GM18520 (cell line): ENCODE results near the gene PPM1H.

ENCODE experiments used
- ATAC-seq: cut with Tn5 transposase; IDR thresholded peaks from one replicate; pipeline ENCODE4 v1.9.1; 2021; ENCODE audit not compliant: unreplicated experiment

The PPM1H gene

GRCh38 chr12:62876938-62877548 lies 57.9 kb downstream of the PPM1H start:
- ATAC-seq, result no peak

DNA sequence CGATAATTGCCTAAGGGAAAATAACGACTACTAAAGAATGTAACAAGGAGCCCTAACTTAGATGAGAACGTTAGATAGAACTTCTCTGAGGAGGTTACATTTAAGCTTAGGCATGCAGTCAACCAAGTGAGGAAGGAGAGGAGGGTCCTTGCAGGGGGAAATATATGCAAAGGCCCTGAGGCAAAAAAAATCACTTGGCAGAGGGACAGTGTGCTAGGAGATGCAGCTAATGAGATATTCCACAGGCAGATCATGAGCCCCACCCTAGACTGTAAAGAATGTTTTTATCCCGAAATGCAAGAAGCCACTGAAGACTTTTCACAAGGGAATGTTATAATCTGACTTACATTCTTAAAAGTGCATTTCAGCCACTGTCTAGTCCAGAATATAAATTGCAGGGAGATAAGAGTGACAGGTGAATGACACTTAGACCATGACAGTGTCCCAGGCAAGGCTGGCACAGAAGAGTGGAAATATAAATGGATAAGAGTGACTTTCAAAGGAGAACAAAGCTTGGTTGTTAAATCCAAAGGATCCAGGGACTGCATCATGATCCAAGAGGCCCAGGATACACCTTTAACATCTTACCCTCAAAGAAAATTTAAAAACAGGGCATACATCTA lies 61.0 kb downstream of the PPM1H start:
- ATAC-seq, result no peak

DNA sequence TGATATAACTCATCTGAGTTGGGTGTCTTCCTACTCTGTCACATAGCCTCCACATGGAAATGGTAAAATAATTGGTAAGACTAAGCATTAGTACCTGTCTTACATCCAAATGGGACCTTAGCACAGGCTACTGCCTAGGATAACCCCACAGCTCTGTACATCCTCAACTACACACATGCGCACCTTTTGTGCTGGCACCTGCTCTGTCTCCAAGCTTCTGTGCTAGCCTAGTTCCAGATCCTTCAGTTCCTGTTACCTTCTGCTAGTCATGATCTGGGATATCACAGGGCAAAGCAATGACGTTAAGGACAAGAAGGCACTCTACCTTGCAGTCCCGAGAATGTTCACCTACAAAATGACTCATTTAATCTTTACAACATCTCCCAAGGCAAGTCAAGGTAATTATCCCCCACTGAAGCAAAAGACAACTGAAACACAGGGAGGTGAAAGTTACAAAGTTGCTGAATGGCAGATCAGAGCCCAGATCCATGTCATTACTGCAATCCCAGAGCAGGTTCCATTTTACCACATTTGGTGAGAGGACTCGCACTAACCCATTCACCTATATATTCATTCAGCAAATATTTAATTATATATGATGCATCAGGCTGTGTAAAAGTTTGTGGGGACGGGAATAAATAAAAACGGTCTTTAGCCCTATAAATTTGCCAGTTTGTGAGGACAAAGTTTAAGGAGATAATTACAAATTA lies 61.7 kb downstream of the PPM1H start:
- ATAC-seq, result no peak

DNA sequence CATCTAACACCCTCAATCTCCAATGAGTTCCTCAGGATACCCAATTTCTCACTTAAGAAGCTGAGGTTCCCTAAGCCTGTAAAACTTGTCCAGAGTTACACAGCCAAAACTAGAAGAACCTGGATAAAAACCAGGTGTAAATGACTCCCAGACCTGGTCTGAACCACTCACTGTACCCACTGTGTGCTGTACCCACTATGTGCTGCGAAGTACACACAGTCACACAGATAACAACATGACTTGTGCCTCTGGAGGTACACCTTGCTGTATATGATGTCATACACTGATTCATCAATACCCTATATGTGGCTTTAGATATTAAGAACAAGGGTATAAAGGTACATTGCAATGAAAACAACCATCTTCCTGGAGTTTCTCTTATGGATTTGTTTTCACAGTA lies 66.1 kb downstream of the PPM1H start:
- no peak for ATAC-seq

DNA sequence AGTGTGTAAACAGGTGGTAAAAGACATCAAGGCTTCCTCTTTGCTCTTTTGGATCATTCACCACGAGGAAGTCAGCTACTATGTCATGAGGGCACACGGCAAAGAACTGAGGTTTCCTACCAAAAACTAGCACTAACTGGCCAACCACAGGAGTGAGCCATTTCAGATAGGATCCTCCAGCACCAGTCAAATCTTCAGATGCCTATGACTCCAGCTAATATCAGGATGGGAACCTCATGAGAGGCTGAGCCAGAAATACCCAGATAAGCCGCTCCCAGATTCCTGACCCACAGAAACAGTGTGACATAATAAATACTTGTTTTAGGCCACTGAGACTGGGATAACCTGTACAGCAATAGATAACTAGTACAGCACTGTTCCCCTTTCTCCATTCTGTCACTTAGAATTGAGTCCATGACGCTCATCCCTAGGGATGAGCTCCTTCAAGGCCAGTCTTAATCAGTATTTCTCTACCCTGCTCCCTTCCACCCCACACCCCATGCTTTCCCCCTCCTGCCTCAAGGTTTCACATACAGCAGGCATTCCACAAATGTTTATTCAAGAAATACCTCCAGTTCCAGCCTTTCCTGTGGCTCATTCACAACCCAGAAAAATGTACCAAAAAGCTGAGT lies 68.4 kb downstream of the PPM1H start:
- no peak for ATAC-seq

GRCh38 chr12:62865937-62866336 lies 69.0 kb downstream of the PPM1H start:
- ATAC-seq, result no peak

DNA sequence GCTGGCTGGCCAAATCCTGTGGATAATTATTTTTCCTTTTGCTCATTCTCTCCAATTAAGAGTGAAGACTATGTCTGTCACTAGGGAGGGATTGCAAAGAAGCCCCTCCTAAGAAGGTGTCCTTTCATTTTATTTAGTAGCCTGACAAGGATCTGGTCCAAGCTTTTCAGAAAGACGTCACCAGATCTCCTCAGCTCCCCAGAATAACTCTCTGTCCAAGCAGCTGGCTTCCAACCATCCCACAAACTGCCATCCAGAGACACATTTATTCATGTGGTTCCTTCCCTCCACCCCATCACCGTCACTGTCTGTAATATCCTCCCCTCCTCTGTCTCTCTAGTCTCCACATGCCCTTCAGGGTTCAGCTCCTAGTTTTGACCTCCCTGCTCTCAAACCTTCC lies 69.9 kb downstream of the PPM1H start:
- ATAC-seq, result no peak

- no peak for ATAC-seq
Observed at GRCh38 chr12:62862259-62862881, 72.6 kb downstream of the PPM1H start.

DNA sequence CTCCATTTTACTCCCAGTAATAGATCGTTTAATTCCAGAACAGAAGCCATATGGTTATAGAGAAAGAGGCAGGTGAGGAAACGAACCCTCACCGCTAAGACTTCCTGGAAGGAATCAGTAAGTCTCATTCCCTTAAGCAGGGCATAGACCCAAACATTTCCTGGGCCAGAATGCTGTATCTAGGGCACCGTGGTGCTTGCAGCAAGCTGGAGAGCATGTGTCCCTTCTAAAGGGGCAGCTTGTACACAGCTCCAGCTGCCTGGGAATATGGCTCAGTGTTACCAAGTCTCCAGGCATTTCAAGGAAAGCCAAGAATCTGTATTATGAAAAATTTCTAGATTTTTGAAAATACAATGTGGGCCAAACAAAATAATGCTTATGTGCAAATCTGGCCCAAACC lies 73.4 kb downstream of the PPM1H start:
- ATAC-seq, result no peak

DNA sequence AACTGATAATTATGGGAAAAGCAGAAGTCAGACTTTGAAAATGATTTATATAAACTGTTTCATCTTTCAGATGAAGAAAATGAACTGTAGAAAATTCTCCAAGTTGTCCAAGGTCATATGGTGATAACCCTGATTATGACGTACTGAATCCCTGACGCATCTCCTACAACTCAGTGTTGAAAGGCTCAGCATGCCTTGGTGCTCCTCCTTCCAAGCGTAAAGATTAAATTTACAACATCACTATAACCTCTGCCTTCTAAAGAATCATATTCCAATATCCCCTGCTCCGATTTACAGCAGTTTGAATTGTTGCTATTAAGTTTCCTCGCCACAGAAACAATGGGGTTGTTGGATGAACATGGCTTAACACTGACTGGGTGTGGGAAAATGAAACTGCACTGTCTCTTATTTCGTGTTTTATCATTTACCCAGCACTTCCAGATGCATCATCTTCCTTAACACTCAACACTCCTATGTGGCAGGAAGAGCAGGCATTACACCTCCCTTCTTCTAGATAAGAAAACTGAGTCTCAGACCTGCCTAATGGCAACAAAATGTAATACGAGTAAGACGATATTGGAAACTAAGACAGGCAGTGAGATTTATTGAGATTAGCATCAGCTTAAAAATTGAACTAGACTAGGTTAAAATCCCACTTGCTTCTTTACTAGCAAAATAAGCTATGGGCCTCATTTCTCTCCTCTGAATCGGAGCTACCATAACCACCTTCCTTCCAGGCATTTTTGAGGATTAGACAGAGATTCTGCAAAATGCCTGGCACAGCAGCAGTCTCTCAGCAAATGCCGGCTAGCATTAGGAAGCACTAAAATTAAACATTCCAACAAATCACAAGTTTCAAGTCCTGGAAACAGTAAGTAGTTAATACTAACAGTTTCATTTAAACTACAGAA lies 74.2 kb downstream of the PPM1H start:
- no peak for ATAC-seq

DNA sequence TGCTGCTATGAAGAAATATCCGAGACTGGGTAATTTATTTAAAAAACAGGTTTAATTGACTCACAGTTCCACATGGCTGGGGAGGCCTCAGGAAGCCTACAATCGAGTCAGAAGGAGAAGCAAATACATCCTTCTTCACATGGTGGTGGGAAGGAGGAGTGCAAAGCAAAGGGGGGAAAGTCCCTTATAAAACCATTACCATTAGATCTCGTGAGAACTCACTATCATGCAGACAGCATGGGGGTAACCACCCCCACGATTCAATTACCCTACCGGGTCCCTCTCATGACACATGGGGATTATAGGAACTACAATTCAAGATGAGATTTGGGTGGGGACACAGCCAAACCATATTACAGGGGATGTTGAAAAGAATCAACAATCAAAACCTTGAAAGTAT lies 74.9 kb downstream of the PPM1H start:
- ATAC-seq, result no peak

DNA sequence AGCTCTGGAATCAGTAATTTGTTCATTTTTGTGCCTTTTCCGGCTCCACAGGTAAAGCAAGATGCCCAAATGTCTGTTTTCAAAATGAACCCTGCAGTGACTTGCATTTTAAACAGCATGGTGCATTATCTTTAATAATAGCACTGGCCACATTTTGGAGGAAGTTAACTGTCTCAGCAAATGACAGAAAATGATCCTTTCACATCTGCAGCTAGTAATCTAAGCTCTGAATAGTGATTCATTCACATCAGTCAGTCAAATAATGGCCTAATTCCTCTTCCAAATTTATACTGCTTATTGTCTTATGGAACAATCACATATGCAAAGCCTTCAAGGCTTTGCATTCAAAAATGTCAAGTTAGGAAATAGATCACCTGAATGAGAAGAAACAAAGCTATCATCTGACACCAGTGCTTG lies 75.6 kb downstream of the PPM1H start:
- no peak for ATAC-seq

- no peak for ATAC-seq
Observed at GRCh38 chr12:62856454-62856853, 78.5 kb downstream of the PPM1H start.

- ATAC-seq, result no peak
Observed at GRCh38 chr12:62854024-62854423, 80.9 kb downstream of the PPM1H start.

GRCh38 chr12:62849398-62849797 lies 85.6 kb downstream of the PPM1H start:
- no peak for ATAC-seq

DNA sequence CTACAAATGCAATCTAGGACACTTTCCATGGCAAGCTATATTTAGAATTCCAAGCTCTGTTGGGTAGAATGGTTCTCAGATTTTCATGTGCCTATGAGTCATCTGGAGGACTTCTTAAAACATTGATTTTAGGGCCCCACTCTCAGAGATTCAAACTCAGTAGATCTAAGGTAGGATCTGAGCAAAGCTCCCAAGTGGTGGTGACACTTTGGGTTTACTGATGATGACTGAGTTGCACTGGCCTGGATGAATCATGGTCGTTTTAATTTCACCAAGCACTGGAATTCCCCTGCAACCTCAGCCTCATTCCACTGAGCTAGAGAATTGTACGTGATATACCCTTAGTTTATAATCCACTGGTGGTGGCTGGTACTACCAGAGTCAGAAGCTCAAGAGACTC lies 86.5 kb downstream of the PPM1H start:
- ATAC-seq, result no peak

DNA sequence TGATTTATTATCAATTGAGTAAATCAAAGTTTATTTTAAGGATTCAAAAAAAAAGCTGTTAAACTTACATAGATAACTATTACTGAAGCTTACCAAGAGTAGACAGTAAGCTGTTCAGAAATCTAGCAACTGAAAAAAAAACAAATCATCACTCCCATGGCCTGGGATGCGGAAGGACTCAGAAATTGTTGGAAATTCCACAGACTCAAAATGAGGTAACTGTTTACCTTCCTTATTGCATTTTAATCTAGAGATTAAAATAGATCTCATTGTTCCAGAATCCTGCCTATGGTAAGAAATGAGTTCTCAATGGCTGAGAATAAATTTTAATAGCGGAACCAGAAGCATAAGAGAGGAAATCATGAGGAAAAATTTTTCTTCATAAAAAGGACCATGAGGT lies 87.2 kb downstream of the PPM1H start:
- no peak for ATAC-seq

- ATAC-seq, result no peak
Observed at GRCh38 chr12:62846491-62846890, 88.5 kb downstream of the PPM1H start.

GRCh38 chr12:62844915-62845314 lies 90.0 kb downstream of the PPM1H start:
- no peak for ATAC-seq

DNA sequence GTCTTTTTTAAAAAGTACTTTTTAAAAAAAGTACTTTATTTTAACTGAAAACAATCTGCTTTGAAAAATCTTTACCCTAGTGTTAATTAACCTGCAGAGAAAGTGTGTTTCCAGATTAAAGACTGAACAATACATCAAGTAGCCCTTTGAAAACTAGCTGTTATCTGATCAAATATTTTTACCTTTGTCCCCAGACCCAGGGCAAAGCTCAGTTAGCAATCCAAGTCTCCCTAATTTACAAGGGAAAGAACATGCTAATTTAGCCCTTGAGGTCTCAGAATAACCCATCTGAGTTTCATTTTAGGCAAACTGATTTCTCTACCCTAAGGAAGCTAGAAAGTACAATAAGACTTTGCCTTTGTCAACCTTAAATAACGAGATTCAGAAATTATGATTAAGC lies 91.2 kb downstream of the PPM1H start:
- ATAC-seq, result no peak

GRCh38 chr12:62841846-62842245 lies 93.1 kb downstream of the PPM1H start:
- ATAC-seq, result no peak
